HepG2 (cell line): ENCODE data around the gene PPP4C. TPM values are rescaled to one million over a fixed set of nuclear protein-coding genes. Genes with fewer than 3 reads are reported as not detected.

ENCODE experiments used
- ARNTL ChIP-seq: sonication (generic); formaldehyde crosslinking; IDR thresholded peaks from 2 replicates; pipeline ENCODE4 v1.4.0; 2020; ENCODE audit warnings: mild to moderate bottlenecking, missing genetic modification reagents
- BCL6 ChIP-seq: IDR thresholded peaks from 2 replicates; pipeline ENCODE4 v1.6.1; 2016; ENCODE audit warnings: missing genetic modification reagents, missing compliant biosample characterization
- NRL ChIP-seq: sonication (generic); formaldehyde crosslinking; IDR thresholded peaks from 2 replicates; pipeline ENCODE4 v1.5.0; 2020; ENCODE audit warnings: missing genetic modification reagents, mild to moderate bottlenecking, moderate library complexity, borderline replicate concordance
- RFXAP ChIP-seq: sonication (generic); formaldehyde crosslinking; IDR thresholded peaks from 2 replicates; pipeline ENCODE4 v1.4.0; 2020; ENCODE audit warnings: missing genetic modification reagents, borderline replicate concordance
- SP1 ChIP-seq, 2 experiments: fragments of 450-650 bp in 1 of 2; sonication (generic) in 1 of 2; formaldehyde crosslinking in 1 of 2; IDR thresholded peaks; 2 replicates each; pipeline versions ENCODE4 v1.4.0 to v1.6.1; 2016 to 2020; ENCODE audit warnings: missing genetic modification reagents in 1 of 2
- ZBTB20 ChIP-seq: sonication (generic); formaldehyde crosslinking; IDR thresholded peaks from 2 replicates; pipeline ENCODE4 v1.8.1; 2023; ENCODE audit warnings: missing genetic modification reagents, low read depth, mild to moderate bottlenecking, borderline replicate concordance
- ZFP90 ChIP-seq: sonication (generic); formaldehyde crosslinking; IDR thresholded peaks from 2 replicates; pipeline ENCODE4 v1.8.0; 2022; ENCODE audit warnings: missing genetic modification reagents, mild to moderate bottlenecking, inconsistent platforms, borderline replicate concordance
- ZNF275 ChIP-seq: sonication (generic); formaldehyde crosslinking; IDR thresholded peaks from 2 replicates; pipeline ENCODE4 v1.8.0; 2022; ENCODE audit warnings: missing genetic modification reagents, mild to moderate bottlenecking, inconsistent platforms, borderline replicate concordance
- ZNF407 ChIP-seq: sonication (generic); formaldehyde crosslinking; IDR thresholded peaks from one replicate; pipeline ENCODE4 v1.5.1; 2020; ENCODE audit warnings: mild to moderate bottlenecking, missing genetic modification reagents; ENCODE audit errors: not compliant biosample characterization
- ZNF510 ChIP-seq: sonication (generic); formaldehyde crosslinking; IDR thresholded peaks from 2 replicates; pipeline ENCODE4 v1.4.0; 2020; ENCODE audit warnings: low read depth, mild to moderate bottlenecking, missing genetic modification reagents
- ZNF570 ChIP-seq: sonication (generic); formaldehyde crosslinking; IDR thresholded peaks from 2 replicates; pipeline ENCODE4 v1.4.0; 2020; ENCODE audit warnings: mild to moderate bottlenecking, missing genetic modification reagents, borderline replicate concordance
- polyA plus RNA-seq, 8 experiments: library from polyadenylated mRNA; depleted of rRNA in 3 of 8; stranded (reverse) in 7 of 8; unstranded in 1 of 8; fragments of >200 nt; fragmentation: Illumina TruSeq in 4 of 8; extraction: Trizol in 4 of 8; gene quantifications; 2 replicates each; pipeline versions ENCODE4 v1.2.1 to v1.2.3, GENCODE V29; 2011 to 2016; ENCODE audit warnings: low read depth in 4 of 8, missing spikeins in 1 of 8, mixed read lengths in 1 of 8; ENCODE audit not compliant: insufficient read depth in 1 of 8
- total RNA-seq, 5 experiments: library from RNA; depleted of rRNA; stranded (reverse); fragments of >200 nt; fragmentation: Illumina TruSeq; extraction: Trizol; gene quantifications; 2 replicates each; pipeline ENCODE4 v1.2.3, GENCODE V29; 2016; ENCODE audit warnings: low read depth in 1 of 5
- TF ChIP-seq, protein P1 (sequence below): sonication (generic); formaldehyde crosslinking; IDR thresholded peaks from 2 replicates; pipeline ENCODE4 v1.9.0; 2021; ENCODE audit warnings: missing genetic modification reagents, borderline replicate concordance
- TF ChIP-seq, protein P2 (sequence below), 2 experiments: sonication (generic) in 1 of 2; formaldehyde crosslinking in 1 of 2; IDR thresholded peaks; 2 replicates each; pipeline versions ENCODE4 v1.5.1 to v1.6.1; 2011 to 2020; ENCODE audit warnings: borderline replicate concordance in 1 of 2, low read depth in 1 of 2, low read length in 1 of 2, mild to moderate bottlenecking in 1 of 2, missing genetic modification reagents in 1 of 2, moderate library complexity in 1 of 2

Gene PPP4C
- total and polyA plus RNA-seq, 2 of the 13 experiments (the other 11 are each of a cell fraction or from before 2014, with no cell fraction given), result 176 to 220 TPM

DNA sequence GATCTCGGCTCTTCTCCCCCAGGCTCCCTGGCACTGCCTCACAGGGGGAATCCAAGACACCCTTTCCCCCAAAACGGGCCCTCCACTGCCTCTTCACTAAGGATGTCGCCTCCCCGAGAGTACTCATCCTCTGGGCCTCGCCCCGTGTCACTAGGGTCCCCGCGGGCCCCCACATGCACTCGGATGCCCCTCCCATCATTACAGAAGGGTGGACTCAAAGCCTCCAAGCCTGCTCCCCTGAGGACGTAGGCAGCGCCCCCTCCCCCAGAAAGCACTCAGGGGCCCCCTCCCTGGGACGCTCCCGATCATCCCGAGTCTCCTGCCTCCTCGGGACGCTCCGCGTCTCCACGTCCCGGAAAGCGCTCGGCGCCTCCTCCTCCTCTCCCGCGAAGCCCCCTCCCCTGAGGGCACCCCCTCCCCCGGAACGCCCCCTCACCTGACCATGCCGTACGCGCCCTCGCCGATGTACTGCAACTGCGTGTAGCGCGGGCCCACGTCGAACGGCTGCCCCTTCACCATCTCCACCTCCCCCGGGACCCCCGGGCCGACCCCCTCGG lies 46.9 kb downstream of the PPP4C start (continued):
- no peak for TF ChIP-seq ARNTL (CRISPR knock-in tag)
- no peak for TF ChIP-seq ZBTB20 (CRISPR knock-in tag)
- TF ChIP-seq, protein P1, sequence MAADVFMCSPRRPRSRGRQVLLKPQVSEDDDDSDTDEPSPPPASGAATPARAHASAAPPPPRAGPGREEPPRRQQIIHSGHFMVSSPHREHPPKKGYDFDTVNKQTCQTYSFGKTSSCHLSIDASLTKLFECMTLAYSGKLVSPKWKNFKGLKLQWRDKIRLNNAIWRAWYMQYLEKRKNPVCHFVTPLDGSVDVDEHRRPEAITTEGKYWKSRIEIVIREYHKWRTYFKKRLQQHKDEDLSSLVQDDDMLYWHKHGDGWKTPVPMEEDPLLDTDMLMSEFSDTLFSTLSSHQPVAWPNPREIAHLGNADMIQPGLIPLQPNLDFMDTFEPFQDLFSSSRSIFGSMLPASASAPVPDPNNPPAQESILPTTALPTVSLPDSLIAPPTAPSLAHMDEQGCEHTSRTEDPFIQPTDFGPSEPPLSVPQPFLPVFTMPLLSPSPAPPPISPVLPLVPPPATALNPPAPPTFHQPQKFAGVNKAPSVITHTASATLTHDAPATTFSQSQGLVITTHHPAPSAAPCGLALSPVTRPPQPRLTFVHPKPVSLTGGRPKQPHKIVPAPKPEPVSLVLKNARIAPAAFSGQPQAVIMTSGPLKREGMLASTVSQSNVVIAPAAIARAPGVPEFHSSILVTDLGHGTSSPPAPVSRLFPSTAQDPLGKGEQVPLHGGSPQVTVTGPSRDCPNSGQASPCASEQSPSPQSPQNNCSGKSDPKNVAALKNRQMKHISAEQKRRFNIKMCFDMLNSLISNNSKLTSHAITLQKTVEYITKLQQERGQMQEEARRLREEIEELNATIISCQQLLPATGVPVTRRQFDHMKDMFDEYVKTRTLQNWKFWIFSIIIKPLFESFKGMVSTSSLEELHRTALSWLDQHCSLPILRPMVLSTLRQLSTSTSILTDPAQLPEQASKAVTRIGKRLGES (CRISPR knock-in tag), result no peak
- no peak for TF ChIP-seq ZNF275 (CRISPR knock-in tag)
- peak; percentile 44; the same call in 1 of the 2 replicates for TF ChIP-seq NRL (CRISPR knock-in tag)
- TF ChIP-seq ZNF570 (CRISPR knock-in tag), result no peak
- TF ChIP-seq SP1 (IDR thresholded peaks at IDR 0.05), result no peak
- TF ChIP-seq SP1 (CRISPR knock-in tag; IDR thresholded peaks at IDR 0.05), result peak; percentile 41; the same call in 1 of the 2 replicates
- TF ChIP-seq ZFP90 (CRISPR knock-in tag), result no peak
- TF ChIP-seq, protein P2, sequence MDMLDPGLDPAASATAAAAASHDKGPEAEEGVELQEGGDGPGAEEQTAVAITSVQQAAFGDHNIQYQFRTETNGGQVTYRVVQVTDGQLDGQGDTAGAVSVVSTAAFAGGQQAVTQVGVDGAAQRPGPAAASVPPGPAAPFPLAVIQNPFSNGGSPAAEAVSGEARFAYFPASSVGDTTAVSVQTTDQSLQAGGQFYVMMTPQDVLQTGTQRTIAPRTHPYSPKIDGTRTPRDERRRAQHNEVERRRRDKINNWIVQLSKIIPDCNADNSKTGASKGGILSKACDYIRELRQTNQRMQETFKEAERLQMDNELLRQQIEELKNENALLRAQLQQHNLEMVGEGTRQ (IDR thresholded peaks at IDR 0.05; ENCODE audit: low read depth, low read length), result no peak
- TF ChIP-seq, protein P2 (CRISPR knock-in tag; IDR thresholded peaks at IDR 0.05; ENCODE audit: borderline replicate concordance), result 0 out of 2 replicates have a peak, but pooled peaks have one; percentile 44
- TF ChIP-seq BCL6 (CRISPR knock-in tag), result no peak
- no peak for TF ChIP-seq RFXAP
- no peak for TF ChIP-seq ZNF510 (CRISPR knock-in tag)
- TF ChIP-seq ZNF407 (CRISPR knock-in tag), result no peak
